ENCODE measurements around the gene HES5.

Gene HES5

GRCh38 chr1:2486558-2486957, 43.5 kb downstream of the HES5 start:
- H4K20me1 ChIP-seq (ENCODE audit: insufficient read depth, low read length): no peaks in the 10 kb centered on the region
- no peak overlapping the region for H3K4me3 ChIP-seq (ENCODE audit: low read length)
- no peaks in the 10 kb centered on the region for H3K4me1 ChIP-seq (ENCODE audit: low read length)
- no peaks in the 10 kb centered on the region for H3K79me2 ChIP-seq (ENCODE audit: low read length)
- H3K9me3 ChIP-seq (ENCODE audit: insufficient read depth, low read length): no peaks in the 10 kb centered on the region
- no peak overlapping the region for H3K4me2 ChIP-seq (ENCODE audit: low read length)
- H2AFZ ChIP-seq (ENCODE audit: low read depth, low read length): no peak overlapping the region
- H3K9ac ChIP-seq (ENCODE audit: low read length): no peak overlapping the region
- TF ChIP-seq CTCF (IDR thresholded peaks at IDR 0.05; ENCODE audit: low read depth, low read length) (no peak), EZH2phosphoT487 (IDR thresholded peaks at IDR 0.05; ENCODE audit: low read depth) (no peak)
- H3K27ac ChIP-seq (ENCODE audit: low read length): no peak overlapping the region
- H3K27me3 ChIP-seq (ENCODE audit: low read depth, low read length): no peaks in the 10 kb centered on the region
- H3K36me3 ChIP-seq (replicated peaks; ENCODE audit: low read depth, low read length): no peaks in the 10 kb centered on the region

GRCh38 chr1:2486041-2486440, 44.0 kb downstream of the HES5 start:
- Histone ChIP-seq H3K4me2 (ENCODE audit: low read length) (no peak overlapping the region), H4K20me1 (ENCODE audit: insufficient read depth, low read length) (no peaks in the 10 kb centered on the region), H3K4me3 (ENCODE audit: low read length) (no peak overlapping the region), H2AFZ (ENCODE audit: low read depth, low read length) (no peak overlapping the region), H3K27me3 (ENCODE audit: low read depth, low read length) (no peaks in the 10 kb centered on the region), H3K9ac (ENCODE audit: low read length) (no peak overlapping the region), H3K36me3 (replicated peaks; ENCODE audit: low read depth, low read length) (no peaks in the 10 kb centered on the region), H3K27ac (ENCODE audit: low read length) (no peak overlapping the region), H3K4me1 (ENCODE audit: low read length) (no peaks in the 10 kb centered on the region), H3K79me2 (ENCODE audit: low read length) (no peaks in the 10 kb centered on the region), H3K9me3 (ENCODE audit: insufficient read depth, low read length) (no peaks in the 10 kb centered on the region)
- no peak for TF ChIP-seq CTCF (IDR thresholded peaks at IDR 0.05; ENCODE audit: low read depth, low read length)
- TF ChIP-seq EZH2phosphoT487 (IDR thresholded peaks at IDR 0.05; ENCODE audit: low read depth): no peak

GRCh38 chr1:2483970-2484369, 46.1 kb downstream of the HES5 start:
- Histone ChIP-seq H3K9ac (ENCODE audit: low read length) (no peak overlapping the region), H3K27ac (ENCODE audit: low read length) (no peak overlapping the region)

GRCh38 chr1:2483026-2483425, 47.0 kb downstream of the HES5 start:
- no peaks in the 10 kb centered on the region for H4K20me1 ChIP-seq (ENCODE audit: insufficient read depth, low read length)
- H3K4me1 ChIP-seq (ENCODE audit: low read length): no peaks in the 10 kb centered on the region

More at GRCh38 chr1:2483970-2484369, 46.1 kb downstream of the HES5 start:
- Histone ChIP-seq H3K36me3 (replicated peaks; ENCODE audit: low read depth, low read length) (no peaks in the 10 kb centered on the region), H4K20me1 (ENCODE audit: insufficient read depth, low read length) (no peaks in the 10 kb centered on the region), H3K4me3 (ENCODE audit: low read length) (no peak overlapping the region), H3K4me1 (ENCODE audit: low read length) (no peaks in the 10 kb centered on the region), H3K9me3 (ENCODE audit: insufficient read depth, low read length) (no peaks in the 10 kb centered on the region), H2AFZ (ENCODE audit: low read depth, low read length) (no peak overlapping the region), H3K27me3 (ENCODE audit: low read depth, low read length) (no peaks in the 10 kb centered on the region), H3K4me2 (ENCODE audit: low read length) (no peak overlapping the region), H3K79me2 (ENCODE audit: low read length) (no peaks in the 10 kb centered on the region)
- TF ChIP-seq CTCF (IDR thresholded peaks at IDR 0.05; ENCODE audit: low read depth, low read length): no peak
- TF ChIP-seq EZH2phosphoT487 (IDR thresholded peaks at IDR 0.05; ENCODE audit: low read depth): no peak

More at GRCh38 chr1:2483026-2483425, 47.0 kb downstream of the HES5 start:
- H3K79me2 ChIP-seq (ENCODE audit: low read length): no peaks in the 10 kb centered on the region
- no peak overlapping the region for H3K4me2 ChIP-seq (ENCODE audit: low read length)
- H3K9me3 ChIP-seq (ENCODE audit: insufficient read depth, low read length): no peaks in the 10 kb centered on the region
- no peak overlapping the region for H3K4me3 ChIP-seq (ENCODE audit: low read length)
- no peak overlapping the region for H2AFZ ChIP-seq (ENCODE audit: low read depth, low read length)
- no peak overlapping the region for H3K27ac ChIP-seq (ENCODE audit: low read length)
- TF ChIP-seq CTCF (IDR thresholded peaks at IDR 0.05; ENCODE audit: low read depth, low read length) (no peak), EZH2phosphoT487 (IDR thresholded peaks at IDR 0.05; ENCODE audit: low read depth) (no peak)
- no peaks in the 10 kb centered on the region for H3K27me3 ChIP-seq (ENCODE audit: low read depth, low read length)
- no peaks in the 10 kb centered on the region for H3K36me3 ChIP-seq (replicated peaks; ENCODE audit: low read depth, low read length)
- H3K9ac ChIP-seq (ENCODE audit: low read length): no peak overlapping the region
